Measurements from ENCODE around the gene CHRNA3. TPM values are rescaled to one million over a fixed set of nuclear protein-coding genes. Genes with fewer than 3 reads are reported as not detected.
"Not testable (repeated sequence)": the region's sequence is repeated elsewhere in the genome, so short reads cannot be mapped to it uniquely, and the experiment has no call there.

CHRNA3 gene
- total RNA-seq, 2 experiments from 2014 or later = not detected

DNA sequence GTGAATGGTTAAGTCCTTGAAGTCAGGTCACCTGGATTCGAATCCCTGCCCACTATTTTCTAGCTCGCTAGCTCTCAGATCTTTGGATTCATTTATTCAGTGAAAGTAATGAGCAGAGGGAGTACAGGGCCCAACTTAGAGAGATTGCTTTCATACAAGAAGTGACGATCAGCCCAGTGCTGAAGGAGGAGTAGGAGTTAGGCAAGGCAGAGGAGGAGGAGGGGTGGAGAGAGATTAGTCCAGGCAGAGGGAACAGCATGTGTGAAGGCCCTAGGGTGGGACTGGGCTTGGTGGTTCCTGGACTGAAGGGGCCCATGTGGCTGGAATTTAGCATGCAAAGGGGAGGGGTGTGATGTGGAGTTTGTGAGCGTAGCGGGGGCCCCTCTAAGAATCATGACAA lies 59.3 kb downstream of the CHRNA3 start:
- Mint-ChIP-seq H3K9me3 (no peaks in the 10 kb centered on the region), H3K4me1 (ENCODE audit: low read depth) (peaks cover 14% of the 10 kb centered on the region), H3K27ac (no peak overlapping the region), H3K36me3 (ENCODE audit: low read depth) (no peaks in the 10 kb centered on the region), H3K4me3 (no peak overlapping the region), H3K27me3 (peaks cover 20% of the 10 kb centered on the region)
- ChIA-PET POLR2A (no interaction called here), CTCF (no interaction called here)
- TF ChIP-seq, protein P1, sequence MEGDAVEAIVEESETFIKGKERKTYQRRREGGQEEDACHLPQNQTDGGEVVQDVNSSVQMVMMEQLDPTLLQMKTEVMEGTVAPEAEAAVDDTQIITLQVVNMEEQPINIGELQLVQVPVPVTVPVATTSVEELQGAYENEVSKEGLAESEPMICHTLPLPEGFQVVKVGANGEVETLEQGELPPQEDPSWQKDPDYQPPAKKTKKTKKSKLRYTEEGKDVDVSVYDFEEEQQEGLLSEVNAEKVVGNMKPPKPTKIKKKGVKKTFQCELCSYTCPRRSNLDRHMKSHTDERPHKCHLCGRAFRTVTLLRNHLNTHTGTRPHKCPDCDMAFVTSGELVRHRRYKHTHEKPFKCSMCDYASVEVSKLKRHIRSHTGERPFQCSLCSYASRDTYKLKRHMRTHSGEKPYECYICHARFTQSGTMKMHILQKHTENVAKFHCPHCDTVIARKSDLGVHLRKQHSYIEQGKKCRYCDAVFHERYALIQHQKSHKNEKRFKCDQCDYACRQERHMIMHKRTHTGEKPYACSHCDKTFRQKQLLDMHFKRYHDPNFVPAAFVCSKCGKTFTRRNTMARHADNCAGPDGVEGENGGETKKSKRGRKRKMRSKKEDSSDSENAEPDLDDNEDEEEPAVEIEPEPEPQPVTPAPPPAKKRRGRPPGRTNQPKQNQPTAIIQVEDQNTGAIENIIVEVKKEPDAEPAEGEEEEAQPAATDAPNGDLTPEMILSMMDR (IDR thresholded peaks at IDR 0.05) = no peak
- intact Hi-C loops (cut with micrococcal nuclease) = no loop called here
- ATAC-seq = no peak
- DNase-seq = no peak

DNA sequence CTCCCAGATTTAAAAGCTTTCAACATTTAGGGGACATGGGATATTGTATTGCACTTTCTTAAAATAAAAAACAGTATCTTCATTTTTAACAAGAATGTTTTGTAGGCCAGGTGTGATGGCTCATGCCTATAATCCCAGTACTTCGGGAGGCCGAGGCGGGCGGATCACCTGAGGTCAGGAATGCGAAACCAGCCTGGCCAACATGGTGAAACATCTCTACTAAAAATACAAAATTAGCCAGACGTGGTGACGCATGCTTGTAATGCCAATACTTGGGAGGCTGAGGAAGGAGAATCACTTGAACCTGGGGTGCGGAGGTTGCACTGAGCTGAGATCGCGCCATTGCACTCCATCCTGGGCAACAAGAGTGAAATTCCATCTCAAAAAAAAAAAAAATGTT lies 60.6 kb downstream of the CHRNA3 start:
- H3K4me3 Mint-ChIP-seq; intact Hi-C loops (cut with micrococcal nuclease); POLR2A ChIA-PET; DNase-seq; H3K36me3 Mint-ChIP-seq (ENCODE audit: low read depth); H3K9me3 Mint-ChIP-seq; H3K27ac Mint-ChIP-seq; CTCF ChIA-PET; H3K4me1 Mint-ChIP-seq (ENCODE audit: low read depth); ATAC-seq: not testable (repeated sequence)
- H3K27me3 Mint-ChIP-seq = peaks cover 15% of the 10 kb centered on the region

DNA sequence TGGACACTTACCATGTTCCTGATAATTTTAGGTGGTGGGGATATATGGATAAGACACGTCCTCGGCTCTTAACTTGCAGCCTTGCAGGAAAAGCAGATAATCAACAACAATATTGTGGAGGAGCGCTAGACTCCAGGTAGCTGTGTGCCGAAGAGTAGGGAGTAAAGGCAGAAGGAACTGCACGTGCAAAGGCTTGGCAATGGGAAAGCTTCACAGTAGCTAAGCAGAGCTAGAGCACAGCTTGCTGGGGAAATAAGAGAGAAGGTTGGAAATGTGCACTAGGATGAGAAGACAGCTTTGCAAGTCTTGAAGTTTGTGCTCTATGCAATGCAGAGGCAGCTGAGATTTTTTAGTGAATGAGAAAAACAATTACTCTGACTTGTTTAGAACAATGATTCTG lies 68.2 kb downstream of the CHRNA3 start:
- ATAC-seq (no peak), DNase-seq (no peak)
- H3K4me3 Mint-ChIP-seq = no peak overlapping the region
- H3K9me3 Mint-ChIP-seq = no peaks in the 10 kb centered on the region
- no peaks in the 10 kb centered on the region for H3K4me1 Mint-ChIP-seq (ENCODE audit: low read depth)
- TF ChIP-seq, protein P1 (IDR thresholded peaks at IDR 0.05) = no peak
- intact Hi-C loops (cut with micrococcal nuclease) = no loop called here
- H3K36me3 Mint-ChIP-seq (ENCODE audit: low read depth) = peaks cover 23% of the 10 kb centered on the region
- H3K27me3 Mint-ChIP-seq = no peaks in the 10 kb centered on the region
- CTCF ChIA-PET = interaction anchor here (1.0 kb wide), 1 partner anchor 12 kb away, joined by 4 read pairs; the partner anchor contains the start of gene PSMA4
- POLR2A ChIA-PET = no interaction called here
- H3K27ac Mint-ChIP-seq = no peak overlapping the region

DNA sequence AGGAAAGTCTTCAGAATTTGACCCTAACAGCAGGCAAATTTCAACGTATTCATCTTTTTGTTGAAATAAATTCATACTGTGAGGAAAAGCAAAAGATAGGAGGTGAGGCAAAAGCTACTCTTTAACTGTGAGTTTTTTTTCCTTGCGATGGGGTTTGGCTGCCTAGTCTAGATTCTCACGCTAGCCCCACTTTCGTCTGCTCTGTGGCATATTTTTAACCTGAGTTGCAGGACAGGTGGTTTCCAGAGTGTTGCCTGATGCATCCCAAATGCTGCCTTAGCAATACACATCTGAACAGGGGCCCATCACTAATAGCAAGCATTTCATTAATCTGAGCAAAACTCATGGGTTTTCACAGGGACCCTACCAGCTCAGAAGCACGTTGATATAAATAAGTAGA lies 68.9 kb downstream of the CHRNA3 start:
- ATAC-seq = no peak
- TF ChIP-seq, protein P1 (IDR thresholded peaks at IDR 0.05) = no peak
- H3K4me3 Mint-ChIP-seq = no peak overlapping the region

DNA sequence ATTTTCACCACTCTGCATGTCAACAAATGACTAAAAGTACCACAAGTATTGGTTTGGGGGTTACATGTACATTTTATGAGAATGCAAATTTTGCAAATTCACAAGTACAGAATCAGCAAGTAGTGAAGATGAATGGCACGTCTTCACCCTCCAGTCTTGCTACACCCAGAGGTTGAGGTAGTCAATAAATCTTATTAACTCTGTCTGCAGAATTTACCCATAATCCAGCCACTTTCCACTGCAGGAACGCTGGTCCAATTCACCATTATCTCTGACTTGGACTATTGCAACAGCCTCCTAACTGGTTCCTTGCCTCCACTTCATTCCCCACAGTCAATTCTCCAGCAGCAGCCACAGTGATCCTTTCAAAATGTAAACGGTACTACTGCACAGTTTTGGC lies 70.0 kb downstream of the CHRNA3 start:
- ATAC-seq (no peak), DNase-seq (no peak)
- Mint-ChIP-seq H3K27ac (no peak overlapping the region), H3K27me3 (no peaks in the 10 kb centered on the region), H3K9me3 (no peaks in the 10 kb centered on the region), H3K36me3 (ENCODE audit: low read depth) (peaks cover 33% of the 10 kb centered on the region), H3K4me1 (ENCODE audit: low read depth) (no peaks in the 10 kb centered on the region), H3K4me3 (no peak overlapping the region)
- CTCF ChIA-PET = no interaction called here
- POLR2A ChIA-PET = interaction anchor here (1.4 kb wide), 1 partner anchor 15 kb away, joined by 4 read pairs; the partner anchor contains the start of gene CHRNA5
- intact Hi-C loops (cut with micrococcal nuclease) = no loop called here
- TF ChIP-seq, protein P1 (IDR thresholded peaks at IDR 0.05) = no peak

More for the DNA sequence above, 68.9 kb downstream of the CHRNA3 start:
- Mint-ChIP-seq H3K4me1 (ENCODE audit: low read depth) (no peaks in the 10 kb centered on the region), H3K27ac (no peak overlapping the region), H3K9me3 (no peaks in the 10 kb centered on the region), H3K36me3 (ENCODE audit: low read depth) (peaks cover 26% of the 10 kb centered on the region), H3K27me3 (no peaks in the 10 kb centered on the region)
- POLR2A ChIA-PET = interaction anchor here (0.6 kb wide), 1 partner anchor 257 kb away, joined by 3 read pairs; no protein-coding TSS in a partner anchor
- intact Hi-C loops (cut with micrococcal nuclease) = no loop called here
- no peak for DNase-seq
- CTCF ChIA-PET = no interaction called here

DNA sequence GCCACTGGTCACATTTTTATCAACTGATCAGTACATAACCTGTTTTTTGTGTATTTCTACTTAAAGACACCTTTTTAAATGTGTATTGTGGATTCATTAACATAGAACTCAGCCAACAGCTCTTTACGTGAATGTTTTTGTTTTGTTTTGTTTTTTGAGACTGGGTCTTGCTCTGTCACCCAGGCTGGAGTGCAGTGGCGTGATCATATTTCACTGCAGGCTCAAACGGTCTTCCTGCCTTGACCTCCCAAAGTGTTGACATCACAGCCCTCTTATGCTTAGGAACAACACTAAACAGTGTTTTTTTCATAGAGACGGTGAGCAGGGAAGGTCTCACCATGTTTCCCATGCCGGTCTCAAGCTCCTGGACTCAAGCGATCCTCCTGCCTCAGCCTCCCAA lies 70.6 kb downstream of the CHRNA3 start:
- H3K27ac Mint-ChIP-seq = no peak overlapping the region
- CTCF ChIA-PET = no interaction called here
- intact Hi-C loops (cut with micrococcal nuclease) = no loop called here

More for the DNA sequence above, 70.6 kb downstream of the CHRNA3 start:
- Mint-ChIP-seq H3K4me3 (no peak overlapping the region), H3K36me3 (ENCODE audit: low read depth) (peaks cover 39% of the 10 kb centered on the region), H3K27me3 (no peaks in the 10 kb centered on the region), H3K9me3 (no peaks in the 10 kb centered on the region), H3K4me1 (ENCODE audit: low read depth) (peaks cover 3% of the 10 kb centered on the region)
- DNase-seq (no peak), ATAC-seq (no peak)
- POLR2A ChIA-PET = interaction anchor here (1.4 to 2.2 kb wide), 2 partner anchors 15 to 100 kb away, joined by 4 read pairs; partner anchors contain the start of gene CHRNA5
- TF ChIP-seq, protein P1 (IDR thresholded peaks at IDR 0.05) = no peak

All from activated CD8-positive, alpha-beta T cell treated with anti-CD3 and anti-CD28 coated beads for 36 hours (primary cell).